DMS 273 treated with DMSO at 0.1 percent for 48 hours (cell line): Measurements from ENCODE around the gene AADACL4.
"Not testable (repeated sequence)": the region's sequence is repeated elsewhere in the genome, so short reads cannot be mapped to it uniquely, and the experiment has no call there.

Experiments
- DNase-seq: peaks from one replicate; lab custom pipeline; 2025; lab: John Stamatoyannopoulos, UW

The AADACL4 gene

GRCh38 chr1:12658531-12659453 is 14.9 kb downstream of the AADACL4 start:
- peak; percentile 36 for DNase-seq

DNA sequence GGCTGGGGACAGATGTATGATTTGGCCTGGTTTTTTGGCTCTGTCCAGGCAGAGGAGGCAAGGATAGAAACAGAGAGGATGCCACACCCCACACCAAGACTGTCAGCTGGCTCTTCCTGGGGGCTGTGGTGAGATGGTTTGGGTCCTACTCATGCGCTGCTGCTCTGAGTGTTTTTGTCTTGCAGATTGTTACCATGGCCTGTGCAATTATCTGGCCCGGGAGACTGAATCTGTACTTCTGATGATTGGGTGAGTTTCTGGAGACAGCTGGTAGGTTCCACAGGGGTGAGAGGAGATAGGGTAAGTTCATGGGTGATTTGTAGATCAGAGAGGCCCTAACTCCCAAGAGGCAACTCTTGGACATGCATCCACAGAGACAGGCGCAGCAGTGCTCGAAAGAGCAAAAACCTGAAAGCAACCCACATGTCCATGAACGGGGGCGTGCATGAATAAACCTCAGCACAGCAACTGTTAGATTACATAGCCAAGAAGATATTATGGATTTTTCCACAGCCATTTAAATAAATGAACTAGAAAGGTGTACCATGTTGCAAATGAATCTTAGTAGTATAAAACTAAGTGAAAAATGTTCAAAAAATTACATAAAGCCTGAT is 17.8 kb downstream of the AADACL4 start:
- DNase-seq, result no peak

DNA sequence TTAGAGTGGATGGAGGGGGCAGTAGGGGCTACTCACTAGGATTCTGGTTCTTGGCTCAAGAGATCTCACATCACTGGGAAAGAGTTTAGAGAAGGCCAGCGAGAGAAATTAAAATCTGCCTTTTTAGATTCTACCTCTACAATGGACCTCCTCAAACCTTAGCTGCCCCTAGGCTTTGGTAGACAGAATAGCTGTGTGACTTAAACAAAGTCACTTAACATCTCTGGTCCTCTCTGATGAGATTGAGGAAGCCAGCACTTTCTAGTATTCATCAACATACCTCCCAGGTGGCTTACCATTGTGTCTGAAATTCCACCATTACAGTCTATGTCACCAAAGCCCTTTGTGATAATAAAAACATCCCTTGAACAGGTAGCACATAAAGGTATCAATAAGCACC is 18.7 kb downstream of the AADACL4 start:
- DNase-seq, result no peak

DNA sequence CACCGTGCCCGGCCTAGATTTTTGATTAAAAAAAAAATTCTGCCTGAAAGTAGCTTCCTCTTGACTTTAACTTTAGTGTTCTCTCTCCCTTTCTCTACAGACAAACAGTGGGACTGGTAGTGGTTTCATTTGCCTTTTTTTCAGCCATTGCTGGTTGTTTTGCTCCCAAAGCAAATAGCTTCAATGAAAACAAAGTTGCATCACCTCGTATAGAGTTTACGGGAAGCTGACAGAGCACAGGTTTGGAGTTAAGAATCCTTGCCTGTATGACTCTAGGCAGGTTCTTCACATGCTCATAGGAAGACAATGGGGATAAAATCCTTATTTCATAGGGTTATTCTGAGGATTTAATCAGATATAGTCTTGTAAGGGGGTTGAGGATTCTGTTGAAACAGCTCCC is 21.6 kb downstream of the AADACL4 start:
- no peak for DNase-seq

DNA sequence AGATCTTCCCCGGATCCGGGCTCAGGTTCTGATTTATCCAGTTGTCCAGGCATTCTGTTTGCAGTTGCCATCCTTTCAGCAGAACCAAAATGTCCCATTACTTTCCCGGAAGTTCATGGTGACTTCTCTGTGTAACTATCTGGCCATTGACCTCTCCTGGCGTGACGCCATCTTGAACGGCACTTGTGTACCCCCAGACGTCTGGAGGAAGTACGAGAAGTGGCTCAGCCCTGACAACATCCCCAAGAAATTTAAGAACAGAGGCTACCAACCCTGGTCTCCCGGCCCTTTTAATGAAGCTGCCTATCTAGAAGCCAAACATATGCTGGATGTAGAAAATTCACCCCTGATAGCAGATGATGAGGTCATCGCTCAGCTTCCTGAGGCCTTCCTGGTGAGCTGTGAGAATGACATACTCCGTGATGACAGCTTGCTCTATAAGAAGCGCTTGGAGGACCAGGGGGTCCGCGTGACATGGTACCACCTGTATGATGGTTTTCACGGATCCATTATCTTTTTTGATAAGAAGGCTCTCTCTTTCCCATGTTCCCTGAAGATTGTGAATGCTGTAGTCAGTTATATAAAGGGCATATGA is 22.4 kb downstream of the AADACL4 start:
- DNase-seq, result no peak

GRCh38 chr1:12669529-12670068 is 25.7 kb downstream of the AADACL4 start:
- no peak for DNase-seq

DNA sequence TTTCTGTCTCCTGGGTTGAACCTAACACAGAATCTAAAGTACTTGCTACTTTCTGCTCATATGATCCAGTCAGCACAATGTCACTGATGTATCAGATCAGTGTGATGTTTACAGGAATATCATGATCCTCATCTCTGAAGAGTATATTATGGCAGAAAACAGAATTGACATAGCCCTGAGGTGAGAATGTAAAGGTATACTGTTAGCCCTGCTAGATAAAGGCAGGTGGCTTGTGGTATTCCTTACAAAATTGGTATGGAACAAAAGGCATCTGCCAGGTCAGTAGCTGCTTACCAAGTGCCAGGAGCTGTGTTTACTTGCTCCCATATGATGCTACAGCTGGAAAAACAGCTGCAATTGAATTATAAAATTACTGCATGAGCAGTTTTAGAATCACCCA is 30.5 kb downstream of the AADACL4 start:
- DNase-seq, result no peak

DNA sequence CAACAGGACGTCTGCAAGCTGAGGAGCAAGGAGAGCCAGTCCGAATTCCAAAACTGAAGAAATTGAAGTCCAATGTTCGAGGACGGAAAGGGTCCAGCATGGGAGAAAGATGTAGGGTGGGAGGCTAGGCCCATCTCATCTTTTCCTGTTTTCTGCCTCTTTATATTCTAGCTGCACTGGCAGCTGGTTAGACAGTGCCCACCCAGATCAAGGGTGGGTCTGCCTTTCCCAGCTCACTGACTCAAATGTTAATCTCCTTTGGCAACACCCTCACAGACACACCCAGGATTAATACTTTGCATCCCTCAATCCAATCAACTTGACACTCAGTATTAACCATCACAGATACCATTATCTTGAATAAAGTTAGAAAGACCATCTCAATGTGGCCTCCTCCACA is 32.2 kb downstream of the AADACL4 start:
- DNase-seq, result not testable (repeated sequence)

GRCh38 chr1:12677565-12677964 is 33.7 kb downstream of the AADACL4 start:
- DNase-seq, result no peak

- no peak for DNase-seq
These were observed 34.5 kb downstream of the AADACL4 start for GRCh38 chr1:12678350-12678749.

- DNase-seq, result no peak
These were observed 34.9 kb downstream of the AADACL4 start for GRCh38 chr1:12678820-12679219.

- no peak for DNase-seq
These were observed 46.3 kb downstream of the AADACL4 start for GRCh38 chr1:12690156-12690555.

- no peak for DNase-seq
These were observed 49.3 kb downstream of the AADACL4 start for GRCh38 chr1:12692967-12693782.

DNA sequence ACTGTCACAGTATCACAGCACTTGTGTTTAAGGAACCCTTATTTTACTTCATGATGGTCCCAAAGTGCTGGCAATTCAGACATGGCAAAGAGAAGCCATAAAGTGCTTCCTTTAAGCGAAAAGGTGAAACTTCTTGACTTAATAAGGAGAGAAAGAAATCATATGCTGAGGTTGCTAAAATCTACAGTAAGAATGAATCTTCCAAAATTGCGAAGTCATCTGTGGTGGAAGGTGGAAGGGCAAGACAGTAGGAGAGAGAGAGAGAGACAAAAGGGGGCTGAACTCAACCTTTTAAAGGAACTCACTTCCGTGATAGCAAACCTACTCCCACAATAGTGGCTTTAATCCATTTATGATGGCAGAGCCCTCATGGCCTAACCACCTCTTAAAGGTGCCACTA is 52.8 kb downstream of the AADACL4 start:
- no peak for DNase-seq

DNA sequence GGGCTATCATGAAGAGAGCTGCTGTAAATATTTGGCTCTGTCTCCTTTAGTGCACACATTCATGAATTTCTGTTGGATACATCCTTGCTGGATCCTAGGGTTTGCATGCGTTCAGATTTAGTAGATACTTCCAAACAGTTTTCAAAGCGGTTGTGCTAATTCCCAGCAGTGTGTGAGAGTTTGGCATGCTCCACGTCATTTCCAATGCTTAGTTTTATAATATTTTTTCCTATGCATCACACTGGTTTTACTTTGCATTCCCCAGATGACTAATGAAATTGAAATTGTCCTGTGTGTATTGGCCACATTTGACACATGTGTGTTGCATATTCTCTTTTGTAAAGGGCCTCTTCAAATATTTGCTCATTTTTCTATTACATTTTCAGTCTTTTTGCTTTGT is 53.5 kb downstream of the AADACL4 start:
- DNase-seq, result no peak

GRCh38 chr1:12703821-12704451 is 60.1 kb downstream of the AADACL4 start:
- no peak for DNase-seq

DNA sequence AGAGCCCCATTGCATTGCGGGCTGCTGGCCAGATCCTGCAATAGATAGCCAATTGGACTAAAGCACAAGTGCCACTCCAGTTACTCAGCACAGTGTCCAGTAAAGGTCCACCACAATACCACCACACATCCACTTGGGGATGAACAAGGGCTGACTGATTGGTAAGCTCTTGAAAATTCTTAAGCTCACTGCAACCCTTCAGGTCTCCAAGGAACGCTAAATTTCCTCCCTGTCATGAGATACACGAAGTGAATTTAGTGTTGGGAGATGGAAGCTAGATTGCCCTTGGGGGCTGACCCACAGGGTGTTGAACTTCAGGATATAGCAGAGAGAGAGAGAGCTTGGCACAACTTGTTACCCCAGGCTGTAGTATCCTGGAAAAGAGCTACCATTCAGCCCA is 62.2 kb downstream of the AADACL4 start:
- DNase-seq, result no peak

DNA sequence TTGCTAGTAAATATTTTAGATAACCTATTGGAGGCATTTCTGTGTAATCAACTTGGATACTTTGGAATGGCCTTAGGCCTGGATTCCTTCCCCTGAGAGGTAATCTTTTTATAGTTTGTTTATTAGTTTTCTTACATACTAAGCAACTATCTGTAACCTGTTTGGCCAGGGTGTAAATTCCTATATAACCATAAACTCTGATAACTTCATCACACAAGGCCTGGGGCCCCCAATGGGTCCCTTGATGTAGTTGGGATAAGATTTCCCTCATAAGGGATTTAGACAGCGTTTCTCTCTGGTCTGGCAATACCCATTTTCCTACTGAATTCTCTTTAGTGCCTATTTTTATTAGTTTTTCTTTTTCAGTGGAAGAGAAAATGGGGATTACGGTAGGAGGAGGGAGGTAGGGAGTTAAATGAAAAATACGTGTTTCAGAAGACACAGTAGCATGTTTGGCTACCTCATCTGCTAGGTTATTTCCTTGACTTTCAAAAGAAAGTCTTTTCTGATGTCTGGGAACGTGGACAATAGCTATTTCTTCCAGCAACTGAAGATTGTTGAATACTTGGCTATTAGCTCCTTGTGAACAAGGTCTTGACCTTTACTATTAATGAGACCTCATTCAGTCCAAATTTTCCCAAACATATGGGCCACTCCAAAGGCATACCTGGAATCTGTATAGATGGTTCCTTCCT is 64.7 kb downstream of the AADACL4 start:
- DNase-seq, result no peak

DNA sequence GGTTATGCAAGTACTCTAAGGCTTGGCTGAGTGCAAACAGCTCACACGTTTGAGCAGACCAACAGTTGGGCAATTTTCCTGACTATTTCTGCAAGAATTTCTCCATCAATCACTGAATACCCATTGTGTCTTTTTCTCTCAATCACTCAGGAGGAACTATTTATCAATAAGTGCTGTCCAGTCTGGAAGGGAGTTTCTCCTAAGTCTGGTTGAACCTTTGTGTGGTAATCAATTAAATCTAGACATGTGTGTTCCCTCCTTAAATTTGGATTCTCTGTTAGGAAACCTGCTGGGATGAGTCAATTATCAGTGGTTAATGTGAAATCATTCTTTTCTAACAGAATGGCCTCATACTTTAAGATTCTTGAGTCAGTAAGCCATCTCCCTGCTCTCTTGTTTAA is 65.2 kb downstream of the AADACL4 start:
- DNase-seq, result no peak

DNA sequence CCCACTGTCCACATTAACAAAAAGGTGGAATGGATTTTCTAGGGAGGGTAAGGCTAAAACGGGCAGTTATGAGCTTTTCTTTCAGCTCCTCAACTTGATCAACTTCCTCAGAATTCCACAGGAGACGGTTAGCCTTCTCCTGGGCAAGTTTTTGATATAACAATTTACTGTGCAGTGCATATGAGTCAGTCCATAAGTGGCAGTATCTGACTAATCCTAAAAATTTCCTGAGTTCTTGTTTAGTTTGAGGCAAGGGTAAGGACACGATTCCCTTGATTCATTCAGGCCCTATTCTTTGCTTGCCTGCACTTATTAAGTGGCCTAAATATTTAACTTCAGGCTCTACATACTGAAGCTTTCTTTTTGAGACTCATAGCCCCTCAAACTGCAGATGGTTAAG is 65.8 kb downstream of the AADACL4 start:
- no peak for DNase-seq

GRCh38 chr1:12711536-12711935 is 67.7 kb downstream of the AADACL4 start:
- no peak for DNase-seq
